GM18861 (cell line): Measurements from ENCODE around the gene TPST2.
A peak's percentile ranks its signal among the peaks of the same experiment; 100 is the strongest.

Source experiments
- ATAC-seq: cut with Tn5 transposase; IDR thresholded peaks from one replicate; pipeline ENCODE4 v1.9.1; 2021; ENCODE audit not compliant: unreplicated experiment

TPST2 gene

DNA sequence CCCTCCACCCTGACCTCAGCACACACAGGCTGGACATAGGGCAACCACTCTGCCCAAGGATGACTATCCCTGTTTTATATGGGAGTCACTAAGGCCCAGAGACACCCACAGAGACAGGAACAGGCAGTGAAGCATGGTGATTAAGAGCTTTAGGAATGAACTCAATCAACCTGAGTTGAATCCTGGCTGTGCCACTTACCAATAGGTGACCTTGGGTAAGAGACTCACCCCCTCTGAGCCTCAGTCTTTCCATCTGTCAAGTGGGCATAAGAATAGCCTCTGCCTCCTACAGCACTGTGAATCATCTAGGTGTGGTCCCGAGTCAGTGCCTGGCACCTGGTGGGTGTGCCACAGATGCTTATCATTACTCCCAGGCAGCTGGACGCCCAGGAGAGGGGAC is 21.1 kb upstream of the TPST2 start:
- no peak for ATAC-seq

DNA sequence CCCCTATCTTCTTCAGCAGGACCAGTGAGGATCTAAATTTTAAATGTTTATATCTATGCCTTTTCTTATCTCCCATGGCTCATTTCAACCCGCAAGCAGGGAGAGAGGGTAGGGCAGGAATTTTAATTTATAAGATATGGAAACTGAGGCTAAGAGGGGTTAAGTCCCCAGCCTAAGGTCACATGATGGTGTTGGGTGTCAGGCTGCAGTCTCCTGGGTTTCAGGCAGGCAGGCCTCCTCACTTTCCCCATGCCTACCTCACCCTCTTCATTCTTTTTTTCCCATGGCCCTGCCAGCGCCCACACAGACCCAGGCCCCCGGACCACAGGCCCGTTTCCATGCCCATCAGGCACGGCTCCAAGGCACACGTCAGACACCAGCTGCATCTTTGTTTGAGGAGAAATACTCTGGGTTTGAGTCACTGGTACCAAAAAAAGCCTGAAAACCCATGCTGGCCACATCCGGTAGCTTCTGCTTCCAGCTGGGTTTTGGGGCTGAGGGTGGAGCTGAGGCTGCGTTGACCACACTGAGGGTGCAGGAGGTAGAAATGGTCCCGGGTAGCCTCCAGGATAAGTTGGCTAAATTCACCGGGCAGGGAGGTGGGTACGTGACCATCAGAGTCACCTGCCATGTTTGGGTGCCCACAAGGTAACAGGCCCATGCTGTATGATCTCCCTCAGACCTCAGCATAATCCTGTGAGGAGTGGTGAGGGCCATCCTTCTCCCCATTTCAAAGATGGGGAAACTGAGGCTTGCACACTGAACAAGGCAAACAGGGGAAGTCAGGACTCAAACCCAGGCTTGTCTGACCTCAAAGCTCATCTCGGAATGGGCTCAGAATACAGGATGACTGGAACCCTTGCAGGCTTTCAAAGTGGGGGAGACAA is 20.4 kb upstream of the TPST2 start:
- ATAC-seq = peak; percentile 73

GRCh38 chr22:26609287-26609686 is 19.4 kb upstream of the TPST2 start:
- no peak for ATAC-seq

- ATAC-seq = no peak
These were observed 18.2 kb upstream of the TPST2 start for GRCh38 chr22:26608129-26608528.

DNA sequence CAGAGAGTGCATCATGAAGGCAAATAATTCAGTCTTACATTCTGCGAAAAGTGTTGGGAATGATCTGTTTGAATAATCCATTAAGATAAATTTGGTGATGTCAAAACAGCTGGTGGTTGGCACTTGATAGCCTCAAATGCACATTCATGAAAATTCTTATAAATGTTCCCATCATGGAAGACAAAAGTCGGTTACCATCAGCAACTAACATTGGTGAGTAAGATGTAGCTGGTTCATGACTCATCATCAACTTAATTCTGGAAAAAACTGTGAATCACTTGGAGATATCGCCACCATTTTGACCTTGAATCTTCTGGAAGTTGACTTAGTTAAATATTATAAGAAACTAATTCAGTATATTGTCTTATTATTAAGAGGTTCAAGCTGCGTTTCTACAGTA is 16.7 kb upstream of the TPST2 start:
- ATAC-seq = no peak

- ATAC-seq = no peak
These were observed 14.4 kb upstream of the TPST2 start for GRCh38 chr22:26604368-26604767.

DNA sequence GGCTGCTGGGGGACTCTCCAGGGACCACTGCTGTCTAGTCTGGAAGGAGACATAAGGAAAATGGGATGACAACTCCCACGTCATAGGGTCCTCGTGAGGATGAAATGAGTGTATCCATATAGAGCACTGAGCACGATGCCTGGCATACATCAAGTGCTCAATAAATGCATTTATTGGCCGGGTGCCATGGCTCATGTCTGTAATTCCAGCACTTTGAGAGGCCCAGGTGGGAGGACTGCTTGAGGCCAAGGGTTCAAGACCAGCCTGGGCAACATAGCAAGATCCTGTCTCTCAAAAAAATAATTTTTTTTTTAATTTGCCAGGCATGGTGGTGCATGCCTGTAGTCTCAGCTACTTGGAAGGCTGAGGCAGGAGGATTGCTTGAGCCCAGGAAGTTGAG is 12.2 kb upstream of the TPST2 start:
- ATAC-seq = no peak

GRCh38 chr22:26601726-26602125 is 11.8 kb upstream of the TPST2 start:
- ATAC-seq = no peak

- no peak for ATAC-seq
These were observed 9.6 kb upstream of the TPST2 start for GRCh38 chr22:26599505-26599904.

GRCh38 chr22:26597480-26597879 is 7.5 kb upstream of the TPST2 start:
- ATAC-seq = no peak

DNA sequence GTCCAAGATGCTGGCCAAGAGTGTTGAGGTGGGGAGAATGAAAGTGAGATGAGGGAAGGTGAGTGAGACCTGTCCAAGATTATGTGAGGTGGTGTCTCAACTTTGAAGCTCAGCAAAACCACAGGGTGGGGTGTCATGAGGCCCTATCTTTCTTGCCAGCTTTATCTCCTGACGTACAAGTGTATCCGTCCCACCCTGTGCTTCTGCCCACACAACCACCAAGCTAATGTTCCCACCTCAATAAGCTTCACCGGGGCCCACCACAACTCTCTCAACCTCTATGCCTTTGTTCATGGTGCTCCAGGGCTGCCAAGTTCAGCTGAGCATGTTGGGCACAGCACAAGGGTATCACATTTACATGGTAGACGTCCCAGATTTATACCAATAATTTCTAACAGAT is 7.1 kb upstream of the TPST2 start:
- ATAC-seq = no peak

DNA sequence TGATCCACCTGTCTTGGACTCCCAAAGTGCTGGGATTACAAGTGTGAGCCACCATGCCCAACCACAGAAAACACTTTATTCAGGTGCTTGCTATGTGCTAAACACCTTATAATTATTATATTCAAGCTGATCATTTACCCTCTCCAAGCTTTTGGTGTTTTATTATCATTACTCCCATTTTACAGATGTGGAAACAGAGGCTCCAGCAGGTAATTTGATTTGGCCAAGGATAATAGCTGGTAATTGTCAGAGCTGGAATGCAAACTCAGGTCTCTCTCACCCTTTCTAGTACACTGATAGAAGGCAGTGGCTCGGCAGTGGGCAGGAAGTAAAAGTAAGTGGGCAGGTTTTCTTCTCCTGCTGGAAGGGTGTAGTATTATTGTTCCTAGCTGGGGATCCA is 3.8 kb upstream of the TPST2 start:
- ATAC-seq = no peak

DNA sequence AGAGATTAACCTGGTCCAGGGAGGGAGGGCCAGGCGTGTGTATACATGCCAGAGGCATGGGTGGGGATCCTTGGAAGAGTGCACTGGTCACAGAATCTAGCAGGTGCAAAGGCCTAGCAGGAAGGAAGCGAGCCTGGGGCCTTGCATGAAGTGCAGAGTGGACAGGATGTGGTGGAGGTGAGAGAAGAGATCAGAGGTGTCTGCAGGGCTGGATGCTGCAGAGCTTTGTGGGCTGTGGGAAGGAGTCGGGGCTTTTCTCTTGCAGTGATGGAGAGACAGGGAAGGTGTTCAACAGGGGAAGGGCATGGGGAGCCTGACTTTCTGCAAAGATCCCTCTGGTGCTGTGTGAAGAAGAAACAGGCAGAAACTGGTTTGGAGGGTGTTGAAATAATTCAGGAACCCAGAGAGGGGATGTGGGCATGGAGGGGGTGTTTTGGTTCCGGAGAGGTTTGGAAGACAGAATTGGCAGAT is 2.5 kb upstream of the TPST2 start:
- ATAC-seq = peak; percentile 41

DNA sequence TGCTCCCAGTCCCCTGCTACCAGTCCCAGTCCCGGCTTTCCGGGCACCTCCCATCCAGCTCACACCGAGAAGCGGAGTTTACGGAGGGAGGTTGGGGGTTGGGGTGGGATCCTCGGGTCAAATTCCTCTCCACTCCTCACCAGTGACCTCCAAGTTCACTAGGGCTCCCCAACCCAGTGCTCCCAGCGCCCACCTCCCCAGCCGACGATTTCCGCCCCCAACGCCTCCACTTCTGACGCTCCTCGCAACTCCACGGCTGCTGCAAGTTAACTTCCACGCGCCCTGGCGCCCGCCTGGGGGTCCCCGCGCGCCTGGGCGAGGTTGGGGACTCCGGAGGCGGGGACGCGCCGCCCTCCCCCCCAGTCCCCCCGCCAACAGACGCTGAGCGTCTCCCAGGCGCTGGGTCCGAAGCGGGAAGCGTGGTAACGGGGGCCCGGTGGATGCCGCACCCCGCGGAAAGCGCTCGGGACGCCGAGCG is 526 bp downstream of the TPST2 start:
- no peak for ATAC-seq

DNA sequence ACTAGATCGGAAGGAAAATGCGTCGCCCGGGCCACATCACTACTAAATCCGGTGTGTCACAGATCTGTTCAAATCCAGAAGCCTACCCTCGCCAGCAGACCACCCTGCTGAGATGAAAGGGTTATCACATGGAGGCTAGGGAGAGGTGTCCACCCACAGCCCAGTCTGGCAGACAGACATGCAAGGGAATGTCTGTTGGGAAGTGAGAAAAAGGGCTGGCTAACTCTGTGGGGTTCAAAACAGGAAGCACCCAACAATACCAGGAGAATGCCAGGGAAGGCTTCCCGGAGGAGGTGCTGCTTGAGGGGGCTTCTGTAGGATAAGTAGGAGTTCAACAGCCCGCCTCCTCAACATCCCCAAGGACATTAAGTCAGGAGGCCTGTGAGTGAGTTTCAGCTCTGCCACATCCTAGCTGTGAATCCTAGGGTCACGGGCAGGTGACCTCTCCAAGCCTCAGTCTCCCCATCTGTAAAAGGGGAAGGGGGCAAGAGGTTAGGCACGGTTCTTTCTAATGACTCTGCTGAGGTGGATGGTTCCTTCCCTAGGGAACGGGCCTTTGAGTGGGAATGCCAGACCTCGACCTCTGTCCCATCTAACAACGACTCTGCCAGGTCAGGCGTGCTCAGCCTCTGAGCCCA is 1.1 kb downstream of the TPST2 start:
- ATAC-seq = no peak

- no peak for ATAC-seq
These were observed 1.8 kb downstream of the TPST2 start for GRCh38 chr22:26587991-26588613.

GRCh38 chr22:26586556-26587325 is 3.2 kb downstream of the TPST2 start:
- ATAC-seq = no peak

- no peak for ATAC-seq
These were observed 4.7 kb downstream of the TPST2 start for GRCh38 chr22:26585104-26585790.

DNA sequence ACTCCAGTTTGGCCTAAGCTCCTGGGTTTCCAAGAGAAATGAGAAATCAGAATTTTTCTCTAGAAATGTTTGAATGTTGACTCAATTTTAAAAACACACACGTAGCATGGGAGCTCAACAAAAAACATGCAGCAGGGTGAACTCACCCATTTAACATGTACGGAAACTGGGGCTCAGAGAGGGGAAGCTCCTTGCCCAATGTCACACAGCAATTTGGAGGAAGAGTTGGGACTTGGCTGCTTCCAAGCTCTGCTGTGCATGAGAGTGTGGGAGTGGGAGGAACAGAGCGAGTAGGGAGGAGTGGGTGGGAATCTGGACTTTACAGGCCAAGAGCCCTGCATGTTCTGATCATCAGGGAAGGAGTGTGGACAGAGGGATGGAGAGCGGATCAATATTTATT is 5.9 kb downstream of the TPST2 start:
- no peak for ATAC-seq

- ATAC-seq = no peak
These were observed 8.2 kb downstream of the TPST2 start for GRCh38 chr22:26581633-26582168.
